CD4-positive, alpha-beta memory T cell (primary cell): ENCODE measurements around the gene PPAN. TPM values are rescaled to one million over a fixed set of nuclear protein-coding genes. Genes with fewer than 3 reads are reported as not detected.
A peak's percentile ranks its signal among the peaks of the same experiment; 100 is the strongest.

Source experiments
- CTCF ChIA-PET: fragments of 350-600 bp; sonication (Branson Sonifier 250); formaldehyde crosslinking; loops from one replicate; lab custom pipeline; 2021; ENCODE audit warnings: inconsistent platforms; ENCODE audit not compliant: partially characterized antibody; lab: Charles Lee
- POLR2A ChIA-PET: fragments of 350-600 bp; sonication (Branson Sonifier 250); formaldehyde crosslinking; loops from one replicate; lab custom pipeline; 2021; ENCODE audit not compliant: partially characterized antibody; lab: Charles Lee
- DNase-seq, 5 donors: peaks; one replicate each; pipeline versions ENCODE4 v3.0.0 to v3.0.0-alpha.2; 2020 to 2022; ENCODE audit warnings: mixed read lengths in 1 of 5
- H3K27ac ChIP-seq: one replicate; pipeline ENCODE4 v1.7.0; 2013; ENCODE audit warnings: low read depth, low read length
- H3K27me3 ChIP-seq: 2 replicates; pipeline ENCODE4 v1.7.0; 2013; ENCODE audit warnings: mild to moderate bottlenecking, low read length, moderate library complexity; ENCODE audit not compliant: insufficient read depth
- H3K36me3 ChIP-seq: 2 replicates; pipeline ENCODE4 v1.7.0; 2013; ENCODE audit warnings: mild to moderate bottlenecking, low read length, moderate library complexity; ENCODE audit not compliant: insufficient read depth
- H3K4me1 ChIP-seq: 2 replicates; pipeline ENCODE4 v1.7.0; 2013; ENCODE audit warnings: mild to moderate bottlenecking, low read length, moderate library complexity; ENCODE audit not compliant: insufficient read depth
- H3K4me3 ChIP-seq, 2 donors: one replicate each; pipeline ENCODE4 v1.7.0; 2013; ENCODE audit warnings: low read length in 2 of 2, mild to moderate bottlenecking in 1 of 2
- H3K9me3 ChIP-seq, 2 donors: one replicate each; pipeline ENCODE4 v1.7.0; 2013; ENCODE audit warnings: low read length in 2 of 2, control low read depth in 1 of 2; ENCODE audit not compliant: control insufficient read depth in 1 of 2
- H3K27ac Mint-ChIP-seq, 7 donors: one replicate each; pipeline ENCODE4 v1.8.0; 2020 to 2021; ENCODE audit warnings: mixed read lengths in 7 of 7, mild to moderate bottlenecking in 6 of 7, inconsistent platforms in 3 of 7, moderate library complexity in 3 of 7
- H3K27me3 Mint-ChIP-seq, 2 donors: one replicate each; pipeline ENCODE4 v1.8.0; 2020 to 2021; ENCODE audit warnings: mixed read lengths in 2 of 2
- H3K36me3 Mint-ChIP-seq, 2 donors: one replicate each; pipeline ENCODE4 v1.8.0; 2020 to 2021; ENCODE audit warnings: mixed read lengths in 2 of 2, inconsistent platforms in 1 of 2, mild to moderate bottlenecking in 1 of 2
- H3K4me1 Mint-ChIP-seq, 4 donors: one replicate each; pipeline ENCODE4 v1.8.0; 2020 to 2021; ENCODE audit warnings: mixed read lengths in 4 of 4, mild to moderate bottlenecking in 1 of 4
- H3K4me3 Mint-ChIP-seq, 8 donors: one replicate each; pipeline ENCODE4 v1.8.0; 2020 to 2021; ENCODE audit warnings: mixed read lengths in 8 of 8, mild to moderate bottlenecking in 7 of 8, moderate library complexity in 6 of 8, inconsistent platforms in 3 of 8
- H3K9me3 Mint-ChIP-seq, 8 donors: one replicate each; pipeline ENCODE4 v1.8.0; 2020 to 2021; ENCODE audit warnings: mixed read lengths in 8 of 8, mild to moderate bottlenecking in 5 of 8, inconsistent platforms in 3 of 8, moderate library complexity in 1 of 8
- intact Hi-C: fragments of 100-400 bp; cut with micrococcal nuclease; formaldehyde crosslinking; loops from one replicate; pipeline ENCODE4 v1.15.1; 2023
- polyA plus RNA-seq, 2 donors: library from polyadenylated mRNA; unstranded; fragments of 300-500 nt; fragmentation: Illumina TruSeq; gene quantifications; one replicate each; pipeline ENCODE4 v1.2.3, GENCODE V29; 2021
- total RNA-seq, 2 experiments: library from RNA; stranded (reverse); gene quantifications; one replicate each; pipeline ENCODE4 v1.2.3, GENCODE V29; 2021

Gene PPAN
- total and polyA plus RNA-seq, 4 experiments from 2014 or later: 14.5 to 102 (median 71.8) TPM

- no peak overlapping the region for H3K4me3 ChIP-seq
- H3K9me3 ChIP-seq: no peaks in the 10 kb centered on the region
- Mint-ChIP-seq H3K27ac (peak overlapping the region in 6 of 7 donors; percentile 48 to 100 (median 97)), H3K27me3 (no peaks in the 10 kb centered on the region), H3K4me1 (peaks cover 43 to 86% (median 62%) of the 10 kb centered on the region in 4 donors), H3K9me3 (peaks cover 0 to under 1% (median 0%) of the 10 kb centered on the region in 8 donors), H3K4me3 (peak overlapping the region in 7 of 8 donors; percentile 21 to 92 (median 87)), H3K36me3 (peaks cover 21 to 47% of the 10 kb centered on the region in 2 donors)
- CTCF ChIA-PET: interaction anchor here (0.8 to 4.1 kb wide), 5 partner anchors 10 to 176 kb away, joined by 3 to 26 read pairs (median 6); no protein-coding TSS in a partner anchor
- H3K36me3 ChIP-seq: peaks cover 38% of the 10 kb centered on the region
- no peak for DNase-seq
- intact Hi-C loops: loop anchor here (2.0 to 10.0 kb wide), 3 partner anchors 35 to 297 kb away; partner anchors contain the start of genes CDC37 and RAVER1
- H3K27me3 ChIP-seq: no peaks in the 10 kb centered on the region
- peaks cover 80% of the 10 kb centered on the region for H3K4me1 ChIP-seq
- peak overlapping the region; percentile 89 for H3K27ac ChIP-seq
- POLR2A ChIA-PET: interaction anchor here (0.9 to 10.9 kb wide), 6 partner anchors 8 to 86 kb away, joined by 3 to 172 read pairs (median 6); partner anchors contain the start of genes EIF3G and P2RY11
Observed at GRCh38 chr19:10107817-10108367, 1.7 kb downstream of the PPAN start.

- CTCF ChIA-PET: interaction anchor here (0.6 to 4.1 kb wide), 4 partner anchors 11 to 148 kb away, joined by 4 to 26 read pairs (median 8); no protein-coding TSS in a partner anchor
- peaks cover 41% of the 10 kb centered on the region for H3K36me3 ChIP-seq
Observed at GRCh38 chr19:10109528-10109927, 3.4 kb downstream of the PPAN start.

GRCh38 chr19:10110076-10110971, 4.2 kb downstream of the PPAN start:
- peak overlapping the region; percentile 66 for H3K27ac ChIP-seq
- H3K27me3 ChIP-seq: no peaks in the 10 kb centered on the region
- peaks cover 49% of the 10 kb centered on the region for H3K36me3 ChIP-seq
- no peak for DNase-seq
- peak overlapping the region; percentile 31 to 96 (median 77) for H3K27ac Mint-ChIP-seq
- H3K4me1 ChIP-seq: peaks cover 67% of the 10 kb centered on the region
- H3K27me3 Mint-ChIP-seq: no peaks in the 10 kb centered on the region
- CTCF ChIA-PET: interaction anchor here (0.6 to 1.1 kb wide), 2 partner anchors 11 to 149 kb away, joined by 4 read pairs; no protein-coding TSS in a partner anchor
- H3K4me3 Mint-ChIP-seq: peak overlapping the region in 6 of 8 donors; percentile 8 to 68 (median 52)
- peaks cover 35 to 83% (median 53%) of the 10 kb centered on the region in 4 donors for H3K4me1 Mint-ChIP-seq
- POLR2A ChIA-PET: interaction anchor here (0.5 to 1.3 kb wide), 5 partner anchors 10 to 140 kb away, joined by 3 to 7 read pairs (median 3); no protein-coding TSS in a partner anchor
- peaks cover 23 to 53% of the 10 kb centered on the region in 2 donors for H3K36me3 Mint-ChIP-seq
- H3K9me3 Mint-ChIP-seq: peaks cover 0 to 4% (median 0%) of the 10 kb centered on the region in 8 donors
- intact Hi-C loops: no loop called here
- no peak overlapping the region for H3K4me3 ChIP-seq
- H3K9me3 ChIP-seq: no peaks in the 10 kb centered on the region

More at GRCh38 chr19:10109528-10109927, 3.4 kb downstream of the PPAN start:
- Mint-ChIP-seq H3K36me3 (peaks cover 21 to 51% of the 10 kb centered on the region in 2 donors), H3K27ac (peak overlapping the region in 3 of 7 donors; percentile 35 to 95 (median 42)), H3K4me1 (peaks cover 41 to 87% (median 60%) of the 10 kb centered on the region in 4 donors), H3K27me3 (no peaks in the 10 kb centered on the region), H3K9me3 (peaks cover 0 to 1% (median 0%) of the 10 kb centered on the region in 8 donors), H3K4me3 (peak overlapping the region in 2 of 8 donors; percentile 15 to 17)
- intact Hi-C loops: loop anchor here (10.0 kb wide), 1 partner anchor 295 kb away; the partner anchor contains the start of gene CDC37
- H3K27ac ChIP-seq: no peak overlapping the region
- no peaks in the 10 kb centered on the region for H3K9me3 ChIP-seq
- POLR2A ChIA-PET: interaction anchor here (0.5 to 1.3 kb wide), 7 partner anchors 11 to 141 kb away, joined by 3 to 7 read pairs (median 3); no protein-coding TSS in a partner anchor
- H3K27me3 ChIP-seq: no peaks in the 10 kb centered on the region
- no peak overlapping the region for H3K4me3 ChIP-seq
- H3K4me1 ChIP-seq: peaks cover 74% of the 10 kb centered on the region
- no peak for DNase-seq

GRCh38 chr19:10110972-10111317, 4.8 kb downstream of the PPAN start:
- peaks cover 32 to 78% (median 47%) of the 10 kb centered on the region in 4 donors for H3K4me1 Mint-ChIP-seq
- POLR2A ChIA-PET: interaction anchor here (1.3 to 10.9 kb wide), 3 partner anchors 8 to 33 kb away, joined by 7 to 172 read pairs (median 31); partner anchors contain the start of genes ANGPTL6 and PPAN
- H3K27ac ChIP-seq: peak overlapping the region; percentile 66
- H3K27me3 ChIP-seq: no peaks in the 10 kb centered on the region
- peaks cover 61% of the 10 kb centered on the region for H3K4me1 ChIP-seq
- no peak overlapping the region for H3K4me3 ChIP-seq
- intact Hi-C loops: no loop called here
- DNase-seq: no peak
- no peaks in the 10 kb centered on the region for H3K27me3 Mint-ChIP-seq
- H3K9me3 Mint-ChIP-seq: peaks cover 0 to 4% (median 0%) of the 10 kb centered on the region in 8 donors
- H3K27ac Mint-ChIP-seq: peak overlapping the region in 5 of 7 donors; percentile 65 to 97 (median 85)
- H3K36me3 Mint-ChIP-seq: peaks cover 27 to 50% of the 10 kb centered on the region in 2 donors
- CTCF ChIA-PET: interaction anchor here (1.3 to 7.5 kb wide), 3 partner anchors 13 to 36 kb away, joined by 3 to 99 read pairs (median 23); no protein-coding TSS in a partner anchor
- peaks cover 55% of the 10 kb centered on the region for H3K36me3 ChIP-seq
- no peaks in the 10 kb centered on the region for H3K9me3 ChIP-seq
- peak overlapping the region in 6 of 8 donors; percentile 31 to 89 (median 64) for H3K4me3 Mint-ChIP-seq

- no peak within 1 kb of the TSS for H3K4me3 ChIP-seq
- ChIA-PET CTCF (interaction anchor here (1.0 to 7.5 kb wide), 5 partner anchors 10 to 138 kb away, joined by 3 to 99 read pairs (median 8); no protein-coding TSS in a partner anchor), POLR2A (interaction anchor here (0.8 to 10.9 kb wide), 3 partner anchors 8 to 32 kb away, joined by 5 to 172 read pairs (median 31); partner anchors contain the start of genes ANGPTL6 and PPAN)
- Mint-ChIP-seq H3K27me3 (no peaks in the 10 kb centered on the region), H3K4me3 (peak within 1 kb of the TSS; percentile 54 to 89 (median 78)), H3K9me3 (peaks cover 0 to 4% (median 0%) of the 10 kb centered on the region in 8 donors), H3K4me1 (peaks cover 31 to 80% (median 44%) of the 10 kb centered on the region in 4 donors), H3K36me3 (peaks cover 32 to 54% of the 10 kb centered on the region in 2 donors), H3K27ac (peak within 1 kb of the TSS; percentile 91 to 97 (median 95))
- peak in 3 of 5 donors; percentile 30 to 48 (median 32) for DNase-seq
- no peaks in the 10 kb centered on the region for H3K9me3 ChIP-seq
- no peaks in the 10 kb centered on the region for H3K27me3 ChIP-seq
- peaks cover 60% of the 10 kb centered on the region for H3K4me1 ChIP-seq
- peak within 1 kb of the TSS; percentile 66 for H3K27ac ChIP-seq
- H3K36me3 ChIP-seq: peaks cover 59% of the 10 kb centered on the region
- intact Hi-C loops: no loop called here
Observed at GRCh38 chr19:10111405-10111811, 5.2 kb downstream of the PPAN start, which contains the start of gene P2RY11. TSS of gene P2RY11 (plus strand) at chr19:10111693. CDS start at chr19:10111722, 29 bp downstream.
